ENCODE data around the gene SYCP2L. TPM values are rescaled to one million over a fixed set of nuclear protein-coding genes. Genes with fewer than 3 reads are reported as not detected.

Gene SYCP2L
- total and polyA plus RNA-seq, 2 donors (not counting 3 experiments of a cell fraction or from before 2014, with no cell fraction given) = not detected

DNA sequence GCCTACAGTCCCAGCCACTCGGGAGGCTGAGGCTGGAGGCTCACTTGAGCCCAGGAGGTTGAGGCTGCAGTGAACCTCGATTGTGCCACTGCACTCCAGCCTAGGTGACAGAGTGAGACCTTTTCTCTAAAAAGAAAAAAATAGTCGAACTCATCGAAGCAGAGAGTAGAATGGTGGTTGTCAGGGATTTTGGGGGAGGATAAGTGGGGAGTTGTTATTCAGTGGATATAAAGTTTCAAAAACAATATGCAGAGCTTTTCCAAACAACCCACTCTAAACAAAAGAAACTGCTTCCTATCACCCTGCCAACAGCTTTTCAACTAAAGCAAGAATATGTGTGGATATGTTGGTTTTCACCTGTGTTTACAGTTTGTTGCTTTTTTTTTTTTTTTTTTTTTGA is 37.0 kb upstream of the SYCP2L start:
- intact Hi-C loops (cut with micrococcal nuclease) (loop anchor here (10.0 kb wide), 1 partner anchor 195 kb away; the partner anchor contains the start of gene ELOVL2), dilution Hi-C loops (cut with MboI; ENCODE audit: extremely low pct_ligation_motif_present, low sequenced_read_pairs) (no loop called here)
- H3K9me3 ChIP-seq (replicated peaks; ENCODE audit: control insufficient read depth, insufficient read depth, low read length) = no peaks in the 10 kb centered on the region
- CTCF ChIA-PET = no interaction called here
- H3K9ac ChIP-seq (replicated peaks; ENCODE audit: extremely low read depth, insufficient read depth, low read length) = no peak overlapping the region
- no peaks in the 10 kb centered on the region for H4K20me1 ChIP-seq (replicated peaks; ENCODE audit: control insufficient read depth, extremely low read depth, insufficient read depth, low read length)
- H3K4me3 ChIP-seq (replicated peaks in 1 of 3; ENCODE audit: insufficient read depth in 1 of 3, low read depth in 1 of 3, low read length in 3 of 3) = no peak overlapping the region
- H3K27me3 ChIP-seq (ENCODE audit: control insufficient read depth in 2 of 2, insufficient read depth in 2 of 2, low read length in 2 of 2) = peaks cover 0 to 2% of the 10 kb centered on the region in 2 experiments
- H3K4me2 ChIP-seq (ENCODE audit: insufficient read depth, low read length) = no peak overlapping the region
- H3K9me1 ChIP-seq (replicated peaks; ENCODE audit: control insufficient read depth, extremely low read depth, insufficient read depth, low read length) = no peaks in the 10 kb centered on the region
- no peak for DNase-seq (ENCODE audit: low read depth, low spot score)
- H2AFZ ChIP-seq (ENCODE audit: low read depth, low read length) = no peak overlapping the region
- POLR2A ChIA-PET = no interaction called here
- no peaks in the 10 kb centered on the region for H3K79me2 ChIP-seq (ENCODE audit: control insufficient read depth, insufficient read depth, low read length)
- BruUV-seq (replicated peaks) = no TSS peak
- no peak for TF ChIP-seq GATA2 (IDR thresholded peaks at IDR 0.05; ENCODE audit: insufficient read depth, insufficient read length, low read depth, low read length)
- TF ChIP-seq MYC (IDR thresholded peaks at IDR 0.05; ENCODE audit: low read depth, low read length) = no peak
- no peak for TF ChIP-seq FOS (IDR thresholded peaks at IDR 0.05; ENCODE audit: borderline replicate concordance, insufficient read depth, low read length)
- no peak for TF ChIP-seq EZH2 (IDR thresholded peaks at IDR 0.05; ENCODE audit: borderline replicate concordance, low read depth, low read length, severe bottlenecking)
- TF ChIP-seq POLR2A (IDR thresholded peaks at IDR 0.05; ENCODE audit: low read depth, low read length) = no peak
- TF ChIP-seq, protein P1, sequence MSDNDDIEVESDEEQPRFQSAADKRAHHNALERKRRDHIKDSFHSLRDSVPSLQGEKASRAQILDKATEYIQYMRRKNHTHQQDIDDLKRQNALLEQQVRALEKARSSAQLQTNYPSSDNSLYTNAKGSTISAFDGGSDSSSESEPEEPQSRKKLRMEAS (IDR thresholded peaks at IDR 0.05; ENCODE audit: insufficient read depth, insufficient read length) = no peak
- FAIRE-seq = no peak
- no peaks in the 10 kb centered on the region for H3K36me3 ChIP-seq (ENCODE audit: control insufficient read depth in 2 of 2, extremely low read depth in 1 of 2, insufficient read depth in 2 of 2, low read length in 2 of 2)
- no peak overlapping the region for H3K27ac ChIP-seq (ENCODE audit: insufficient read depth, low read depth, low read length)
- no peaks in the 10 kb centered on the region for H3K4me1 ChIP-seq (ENCODE audit: control insufficient read depth, extremely low read depth, insufficient read depth, low read length)

DNA sequence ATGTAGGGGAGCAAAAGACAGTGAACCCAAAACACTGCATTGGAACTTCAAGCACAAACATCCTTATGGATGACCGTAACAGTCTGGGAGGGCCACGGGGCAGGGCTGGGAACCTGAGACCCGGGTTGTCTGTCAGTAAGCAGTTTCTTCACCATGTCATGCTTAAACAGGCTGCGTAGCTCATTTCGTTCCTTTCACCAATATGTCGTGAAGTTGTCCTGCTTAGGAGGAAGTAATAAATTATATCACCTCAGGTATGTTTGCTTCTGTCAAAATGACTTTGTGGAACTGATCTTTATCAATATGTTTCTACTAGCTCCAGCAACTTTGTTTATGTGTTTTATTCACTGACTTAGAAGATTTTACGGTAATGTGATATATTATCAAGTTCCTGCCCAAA is 36.1 kb upstream of the SYCP2L start:
- Histone ChIP-seq H4K20me1 (replicated peaks; ENCODE audit: control insufficient read depth, extremely low read depth, insufficient read depth, low read length) (no peaks in the 10 kb centered on the region), H3K9me1 (replicated peaks; ENCODE audit: control insufficient read depth, extremely low read depth, insufficient read depth, low read length) (no peaks in the 10 kb centered on the region), H3K4me1 (ENCODE audit: control insufficient read depth, extremely low read depth, insufficient read depth, low read length) (no peaks in the 10 kb centered on the region), H3K9ac (replicated peaks; ENCODE audit: extremely low read depth, insufficient read depth, low read length) (no peak overlapping the region), H3K9me3 (replicated peaks; ENCODE audit: control insufficient read depth, insufficient read depth, low read length) (no peaks in the 10 kb centered on the region), H3K4me2 (ENCODE audit: insufficient read depth, low read length) (no peak overlapping the region), H3K36me3 (ENCODE audit: control insufficient read depth in 2 of 2, extremely low read depth in 1 of 2, insufficient read depth in 2 of 2, low read length in 2 of 2) (no peaks in the 10 kb centered on the region), H3K27ac (ENCODE audit: insufficient read depth, low read depth, low read length) (no peak overlapping the region), H2AFZ (ENCODE audit: low read depth, low read length) (no peak overlapping the region), H3K4me3 (replicated peaks in 1 of 3; ENCODE audit: insufficient read depth in 1 of 3, low read depth in 1 of 3, low read length in 3 of 3) (no peak overlapping the region), H3K79me2 (ENCODE audit: control insufficient read depth, insufficient read depth, low read length) (no peaks in the 10 kb centered on the region), H3K27me3 (ENCODE audit: control insufficient read depth in 2 of 2, insufficient read depth in 2 of 2, low read length in 2 of 2) (peaks cover 0 to 2% of the 10 kb centered on the region in 2 experiments)
- dilution Hi-C loops (cut with MboI; ENCODE audit: extremely low pct_ligation_motif_present, low sequenced_read_pairs) = no loop called here
- CTCF ChIA-PET = interaction anchor here (2.1 kb wide), 1 partner anchor 372 kb away, joined by 6 read pairs; no protein-coding TSS in a partner anchor
- no TSS peak for BruUV-seq (replicated peaks)
- intact Hi-C loops (cut with micrococcal nuclease) = no loop called here
- POLR2A ChIA-PET = no interaction called here
- TF ChIP-seq, protein P1 (IDR thresholded peaks at IDR 0.05; ENCODE audit: insufficient read depth, insufficient read length) = no peak
- TF ChIP-seq EZH2 (IDR thresholded peaks at IDR 0.05; ENCODE audit: borderline replicate concordance, low read depth, low read length, severe bottlenecking) = no peak
- TF ChIP-seq MYC (IDR thresholded peaks at IDR 0.05; ENCODE audit: low read depth, low read length) = no peak
- TF ChIP-seq POLR2AphosphoS5 (IDR thresholded peaks at IDR 0.05; ENCODE audit: insufficient read depth, low read depth, low read length) = no peak
- DNase-seq (ENCODE audit: low read depth, low spot score) (no peak), FAIRE-seq (no peak)
